ENCODE data around the gene UHRF1. TPM values are rescaled to one million over a fixed set of nuclear protein-coding genes. Genes with fewer than 3 reads are reported as not detected.

The UHRF1 gene
- total RNA-seq, 2 donors from 2014 or later, result 6.3 to 48.5 TPM

DNA sequence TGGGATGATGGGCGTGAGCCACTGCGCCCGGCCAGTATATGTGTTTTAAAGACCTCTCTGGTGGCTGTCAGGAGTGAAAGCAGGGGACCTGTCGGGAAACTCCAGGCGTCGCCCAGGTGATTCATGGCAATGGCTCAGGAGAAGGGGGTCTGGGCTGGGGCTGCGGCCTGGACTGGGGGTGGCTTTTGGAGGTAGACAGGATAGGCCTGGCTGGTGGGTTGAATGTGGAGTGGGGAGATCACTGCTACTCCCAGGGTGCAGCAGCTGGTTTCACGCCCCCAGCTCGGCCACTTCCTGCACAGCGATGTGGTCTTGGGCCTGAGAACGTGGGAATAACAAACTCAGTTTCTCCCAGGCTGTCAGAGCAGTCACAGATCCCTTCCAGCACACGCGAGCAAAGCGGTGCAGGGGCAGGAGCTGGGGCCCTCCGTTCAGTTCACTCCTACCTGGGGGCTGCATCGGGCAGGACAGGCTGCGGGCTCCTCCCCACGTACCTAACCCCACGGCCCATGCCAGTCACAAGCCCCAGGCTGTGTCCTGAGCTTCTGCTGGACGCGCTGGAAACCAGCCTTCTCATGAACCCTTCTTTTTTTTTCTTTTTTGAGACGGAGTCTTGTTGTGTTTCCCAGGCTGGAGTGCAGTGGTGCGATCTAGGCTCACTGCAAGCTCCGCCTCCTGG is 78.5 kb downstream of the UHRF1 start:
- no peaks in the 10 kb centered on the region for H3K27me3 ChIP-seq
- intact Hi-C loops (cut with DNase I), result no loop called here
- H3K9me3 ChIP-seq, result no peaks in the 10 kb centered on the region
- DNase-seq, result no peak
- no peak for TF ChIP-seq CTCF (IDR thresholded peaks at IDR 0.05)
- no peak overlapping the region for H3K9ac ChIP-seq (ENCODE audit: low read depth in 2 of 2, low read length in 2 of 2)
- no peaks in the 10 kb centered on the region for H3K36me3 ChIP-seq
- H3K4me3 ChIP-seq, result no peak overlapping the region
- H3K4me1 ChIP-seq, result no peaks in the 10 kb centered on the region
- H3K27ac ChIP-seq, result no peak overlapping the region

DNA sequence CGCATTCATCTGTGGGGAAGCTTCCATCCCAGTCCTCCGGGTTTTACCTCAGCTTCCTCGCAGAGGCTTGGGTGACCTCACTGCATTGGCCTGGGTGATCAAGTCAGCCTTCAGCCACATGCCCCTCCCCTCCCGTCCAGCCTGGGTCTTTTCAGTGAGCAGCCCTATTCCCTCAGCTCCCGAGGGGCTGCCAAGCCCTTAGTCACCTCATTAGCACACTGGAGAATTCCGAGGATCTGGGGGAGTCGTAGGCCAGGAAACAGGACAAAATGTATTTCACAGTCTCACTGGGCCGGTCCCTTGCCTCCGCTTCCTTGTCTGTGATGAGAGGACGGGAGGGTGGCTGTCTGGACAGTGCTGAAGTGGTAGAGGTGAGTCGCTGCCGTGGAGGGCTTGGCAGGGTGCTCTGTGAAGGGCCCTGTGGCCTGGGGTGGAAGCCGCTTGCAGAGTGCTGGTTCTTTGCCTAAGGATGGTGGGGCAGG is 79.5 kb downstream of the UHRF1 start:
- no peaks in the 10 kb centered on the region for H3K4me1 ChIP-seq
- no peak overlapping the region for H3K27ac ChIP-seq
- no peaks in the 10 kb centered on the region for H3K9me3 ChIP-seq
- intact Hi-C loops (cut with DNase I), result no loop called here
- no peaks in the 10 kb centered on the region for H3K36me3 ChIP-seq
- no peak for TF ChIP-seq CTCF (IDR thresholded peaks at IDR 0.05)
- H3K4me3 ChIP-seq, result no peak overlapping the region
- H3K9ac ChIP-seq (ENCODE audit: low read depth in 2 of 2, low read length in 2 of 2), result peak overlapping the region in 1 of 2 donors; percentile 43
- H3K27me3 ChIP-seq, result no peaks in the 10 kb centered on the region
- DNase-seq, result no peak

DNA sequence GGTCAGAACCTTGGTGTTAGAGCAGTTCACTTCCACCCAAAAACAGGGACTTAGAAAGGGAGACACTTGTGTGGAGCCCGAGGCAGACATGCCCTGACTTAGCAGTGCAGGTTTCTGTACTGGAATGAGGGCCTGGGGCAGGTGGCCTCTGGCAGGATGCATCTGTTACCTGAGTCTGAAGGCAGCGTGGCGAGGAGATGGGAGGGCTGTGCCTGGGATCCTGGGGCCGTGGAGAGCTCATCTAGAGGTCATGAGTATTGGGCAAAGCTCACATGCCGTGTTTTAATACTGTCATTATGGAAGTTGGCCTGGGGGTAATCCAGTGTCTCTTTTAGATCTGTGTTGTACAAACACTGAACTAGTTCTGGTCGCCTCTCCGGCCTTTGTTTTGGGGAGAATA is 81.0 kb downstream of the UHRF1 start:
- no peak overlapping the region for H3K9ac ChIP-seq (ENCODE audit: low read depth in 2 of 2, low read length in 2 of 2)
- no peak for TF ChIP-seq CTCF (IDR thresholded peaks at IDR 0.05)
- no peak for DNase-seq
- no peaks in the 10 kb centered on the region for H3K36me3 ChIP-seq
- intact Hi-C loops (cut with DNase I), result no loop called here
- H3K9me3 ChIP-seq, result no peaks in the 10 kb centered on the region
- no peak overlapping the region for H3K27ac ChIP-seq
- no peaks in the 10 kb centered on the region for H3K4me1 ChIP-seq
- H3K4me3 ChIP-seq, result no peak overlapping the region
- no peaks in the 10 kb centered on the region for H3K27me3 ChIP-seq

DNA sequence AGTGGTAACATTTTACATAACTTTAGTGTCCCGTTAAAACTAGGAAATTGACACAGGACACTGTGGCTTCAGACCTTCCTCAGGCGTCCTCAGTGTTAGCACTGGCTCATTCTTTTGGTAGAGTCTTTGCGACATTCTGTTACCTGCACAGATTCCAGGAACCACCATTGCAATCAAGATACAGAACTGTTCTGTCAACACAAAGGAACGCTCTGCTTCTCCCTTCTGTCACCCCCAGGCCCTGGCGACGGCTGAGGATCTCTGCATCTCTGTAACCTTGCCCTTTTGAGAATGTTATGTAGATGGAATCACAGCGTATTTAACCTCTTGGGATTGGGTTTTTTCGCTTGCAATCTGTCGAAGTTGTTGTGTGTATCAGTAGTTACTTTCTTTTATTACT is 82.2 kb downstream of the UHRF1 start:
- H3K27ac ChIP-seq, result no peak overlapping the region
- DNase-seq, result no peak
- H3K4me1 ChIP-seq, result no peaks in the 10 kb centered on the region
- H3K9ac ChIP-seq (ENCODE audit: low read depth in 2 of 2, low read length in 2 of 2), result no peak overlapping the region
- H3K27me3 ChIP-seq, result no peaks in the 10 kb centered on the region
- intact Hi-C loops (cut with DNase I), result no loop called here
- H3K9me3 ChIP-seq, result no peaks in the 10 kb centered on the region
- H3K4me3 ChIP-seq, result no peak overlapping the region
- no peak for TF ChIP-seq CTCF (IDR thresholded peaks at IDR 0.05)
- H3K36me3 ChIP-seq, result no peaks in the 10 kb centered on the region

DNA sequence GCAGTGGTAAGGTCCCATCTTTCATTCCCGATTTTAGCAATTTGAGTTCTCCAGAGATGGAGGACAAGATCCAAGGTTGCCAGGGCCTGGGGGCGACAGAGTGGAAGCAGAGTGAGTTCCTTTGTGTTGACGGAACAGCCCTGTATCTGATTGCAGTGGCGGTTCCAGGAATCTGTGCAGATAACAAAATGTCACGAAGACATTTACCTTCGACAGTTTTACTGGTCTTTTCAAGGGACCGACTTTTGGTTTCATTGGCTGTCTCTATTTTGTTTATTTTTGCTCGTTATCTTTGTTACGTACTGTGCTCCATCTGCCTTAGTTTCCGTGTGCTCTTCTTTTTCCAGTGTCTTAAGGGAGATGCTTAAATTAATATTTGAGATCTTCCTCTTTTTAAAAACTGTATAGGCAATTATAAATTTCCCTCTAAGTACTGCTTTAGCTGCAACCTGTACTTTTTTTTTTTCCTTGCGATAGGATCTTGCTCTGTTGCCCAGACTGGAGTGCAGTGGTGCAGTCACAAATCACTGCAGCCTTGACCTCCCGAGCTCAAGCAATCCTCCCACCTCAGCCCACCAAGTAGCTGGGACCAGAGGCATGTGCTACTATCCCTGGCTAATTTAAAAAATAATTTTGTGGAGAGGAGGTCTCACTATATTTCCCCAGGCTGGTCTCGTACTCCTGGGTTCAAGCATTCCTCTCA is 82.8 kb downstream of the UHRF1 start:
- no peaks in the 10 kb centered on the region for H3K27me3 ChIP-seq
- H3K9me3 ChIP-seq, result no peaks in the 10 kb centered on the region
- H3K27ac ChIP-seq, result no peak overlapping the region
- DNase-seq, result no peak
- TF ChIP-seq CTCF (IDR thresholded peaks at IDR 0.05), result no peak
- intact Hi-C loops (cut with DNase I), result no loop called here
- H3K36me3 ChIP-seq, result no peaks in the 10 kb centered on the region
- H3K4me1 ChIP-seq, result no peaks in the 10 kb centered on the region
- H3K4me3 ChIP-seq, result no peak overlapping the region
- no peak overlapping the region for H3K9ac ChIP-seq (ENCODE audit: low read depth in 2 of 2, low read length in 2 of 2)

Measured in colonic mucosa (tissue), 4 donors.